Measurements from ENCODE around the gene APOL2.
"Not testable (repeated sequence)": the region's sequence is repeated elsewhere in the genome, so short reads cannot be mapped to it uniquely, and the experiment has no call there.

Gene APOL2

GRCh38 chr22:36220451-36220921 is 18.8 kb downstream of the APOL2 start:
- no peak for DNase-seq

GRCh38 chr22:36218648-36219193 is 20.6 kb downstream of the APOL2 start:
- DNase-seq: no peak

GRCh38 chr22:36215981-36216380 is 23.3 kb downstream of the APOL2 start:
- no peak for DNase-seq

GRCh38 chr22:36213586-36213985 is 25.7 kb downstream of the APOL2 start:
- DNase-seq: no peak

DNA sequence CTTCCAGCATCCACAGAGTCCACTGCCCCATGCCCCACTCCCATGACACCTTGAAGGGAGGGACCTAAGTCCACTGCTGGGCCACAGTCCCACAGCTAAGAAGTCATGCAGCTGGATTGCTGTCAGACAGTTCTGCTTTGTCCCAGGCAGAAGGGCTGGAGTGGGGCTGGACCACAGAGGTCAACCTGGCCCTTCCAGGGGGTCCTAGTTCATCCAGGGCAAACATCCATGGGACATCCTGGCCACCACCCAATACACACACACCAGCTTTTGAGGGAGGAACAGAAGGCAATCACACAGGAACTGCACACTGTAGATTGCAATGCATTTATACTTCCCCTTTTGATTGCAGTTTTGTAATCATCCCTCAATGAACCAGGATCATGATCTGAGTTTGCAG is 26.4 kb downstream of the APOL2 start:
- no peak for DNase-seq

- peak; percentile 64 for DNase-seq
Measured at GRCh38 chr22:36211237-36211861, 28.0 kb downstream of the APOL2 start.

DNA sequence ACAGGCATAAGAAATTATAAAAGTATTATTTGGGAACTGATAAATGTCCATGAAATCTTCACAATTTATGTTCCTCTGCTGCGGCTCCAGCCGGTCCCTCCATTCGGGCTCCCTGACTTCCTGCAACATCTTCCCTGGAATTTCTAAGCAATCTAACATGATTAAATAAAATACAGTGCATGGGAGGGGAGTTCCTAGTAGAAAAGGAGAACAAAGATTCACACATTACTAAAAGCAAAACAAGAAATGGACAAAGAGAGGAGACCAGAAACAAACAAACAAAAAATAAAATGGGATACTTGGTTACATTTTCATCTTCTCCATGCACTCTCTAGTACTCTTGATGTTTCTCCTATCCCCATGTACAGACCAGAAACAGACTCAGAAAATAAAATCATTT is 29.1 kb downstream of the APOL2 start:
- DNase-seq: no peak

DNA sequence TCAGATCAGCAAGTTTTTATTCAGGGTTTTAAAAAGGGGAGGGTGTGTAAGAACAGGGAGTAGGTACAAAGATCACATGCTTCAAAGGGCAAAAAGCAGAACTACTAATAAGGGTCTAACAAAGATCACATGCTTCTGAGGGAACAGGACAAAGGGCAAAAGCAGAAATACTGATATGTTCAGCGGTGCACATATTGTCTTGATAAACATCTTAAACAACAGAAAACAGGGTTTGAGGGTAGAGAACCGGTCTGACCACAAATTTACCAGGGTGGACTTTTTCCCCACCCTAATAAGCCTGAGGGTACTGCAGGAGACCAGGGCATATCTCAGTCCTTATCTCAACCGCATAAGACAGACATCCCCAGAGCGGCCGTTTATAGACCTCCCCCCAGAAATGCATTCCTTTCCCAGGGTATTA is 29.8 kb downstream of the APOL2 start:
- DNase-seq: not testable (repeated sequence)

DNA sequence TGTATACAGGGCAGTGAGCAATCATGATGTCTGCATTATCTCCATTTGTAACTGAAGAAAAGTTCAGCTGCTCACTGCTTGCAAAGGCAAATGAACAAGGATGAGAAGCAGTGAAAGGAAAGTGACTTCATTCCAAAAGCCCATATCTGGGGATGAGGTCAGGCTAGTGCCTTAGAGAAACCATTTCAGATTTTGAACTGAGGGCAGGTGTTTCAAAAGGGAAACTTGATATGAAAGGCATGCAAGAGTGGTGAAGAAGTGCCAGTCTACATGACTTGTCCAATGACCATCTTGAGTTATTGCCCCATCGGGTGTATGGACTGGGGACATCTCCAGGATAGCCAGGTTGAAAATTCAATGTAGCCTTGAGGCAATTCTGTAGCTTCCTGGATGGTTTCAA is 30.4 kb downstream of the APOL2 start:
- no peak for DNase-seq

- no peak for DNase-seq
Measured at GRCh38 chr22:36208162-36208765, 31.1 kb downstream of the APOL2 start.

DNA sequence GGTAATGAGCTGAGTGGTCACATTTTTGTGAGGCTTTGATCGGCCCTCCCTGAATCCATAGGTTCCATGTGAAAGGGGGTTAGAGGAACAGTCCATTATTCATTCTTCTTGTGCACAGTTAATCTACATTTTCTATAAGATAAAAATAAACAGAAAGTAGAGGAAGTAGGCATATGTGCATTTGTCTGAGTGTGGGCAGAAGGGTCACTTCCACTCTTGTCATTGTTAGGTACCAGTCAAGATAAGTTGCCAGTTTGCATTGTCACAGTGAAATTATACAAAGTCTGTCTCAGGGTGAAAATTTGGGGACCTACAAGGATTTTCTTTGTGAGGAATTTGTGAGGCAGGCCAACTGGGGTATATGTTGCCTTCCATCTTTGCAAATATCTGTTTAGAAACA is 33.1 kb downstream of the APOL2 start:
- no peak for DNase-seq

GRCh38 chr22:36205573-36205972 is 33.8 kb downstream of the APOL2 start:
- DNase-seq: not testable (repeated sequence)

DNA sequence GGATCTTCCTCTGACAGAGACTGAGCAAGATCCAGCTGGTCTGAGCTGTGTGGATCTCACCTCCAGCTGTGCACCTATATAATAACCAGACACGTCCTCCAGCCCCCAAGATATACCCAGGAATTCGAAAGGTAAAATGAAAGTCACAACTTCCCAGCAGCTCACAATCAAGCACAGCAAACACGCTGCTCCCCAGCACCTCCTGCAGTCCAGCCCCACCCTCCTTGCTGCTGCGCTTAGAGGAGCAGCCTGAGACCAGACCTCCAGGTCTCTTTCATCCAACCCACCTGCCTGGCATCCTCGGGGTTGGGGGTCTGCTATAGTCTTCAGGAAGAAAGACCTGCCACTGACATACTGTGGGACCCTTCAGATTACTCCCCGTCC is 34.7 kb downstream of the APOL2 start:
- DNase-seq: no peak

DNA sequence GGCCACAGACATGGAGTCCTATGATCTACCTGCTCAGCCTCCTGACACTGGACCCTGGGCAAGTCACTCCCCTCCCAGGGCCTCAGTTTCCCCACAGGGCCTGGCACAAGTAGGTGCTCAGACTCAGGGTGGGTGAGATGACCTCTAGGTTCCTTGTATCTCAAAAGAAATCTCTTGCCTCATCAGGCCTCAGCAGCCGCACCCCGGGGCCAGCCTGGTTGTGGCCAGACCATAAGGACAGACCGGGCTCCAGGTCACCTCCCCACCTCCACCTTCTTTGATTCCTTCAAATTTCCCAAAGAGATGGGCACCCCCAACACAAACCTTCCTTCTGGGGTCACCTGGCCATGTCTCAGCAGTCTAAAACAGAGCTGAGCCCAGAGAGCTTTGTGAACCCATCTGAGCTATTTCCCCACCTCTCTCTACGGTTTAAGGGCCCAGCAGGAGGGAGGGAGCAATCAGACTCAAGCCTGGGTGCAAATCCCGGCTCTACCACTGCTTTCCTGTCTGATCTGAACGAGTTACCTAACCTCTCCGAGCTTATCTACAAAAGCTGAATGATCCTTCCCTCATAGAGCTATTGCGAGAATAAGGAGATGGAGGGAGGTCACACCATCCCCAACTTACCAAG is 35.2 kb downstream of the APOL2 start:
- DNase-seq: no peak

GRCh38 chr22:36203441-36203840 is 35.9 kb downstream of the APOL2 start:
- DNase-seq: not testable (repeated sequence)

- peak; percentile 46 for DNase-seq
Measured at GRCh38 chr22:36202906-36203305, 36.4 kb downstream of the APOL2 start.

GRCh38 chr22:36201630-36202319 is 37.6 kb downstream of the APOL2 start, which contains the start of gene APOL4:
APOL4 (minus strand) TSS chr22:36201809; CDS start chr22:36201734, 75 bp downstream.
- DNase-seq: peak; percentile 92

DNA sequence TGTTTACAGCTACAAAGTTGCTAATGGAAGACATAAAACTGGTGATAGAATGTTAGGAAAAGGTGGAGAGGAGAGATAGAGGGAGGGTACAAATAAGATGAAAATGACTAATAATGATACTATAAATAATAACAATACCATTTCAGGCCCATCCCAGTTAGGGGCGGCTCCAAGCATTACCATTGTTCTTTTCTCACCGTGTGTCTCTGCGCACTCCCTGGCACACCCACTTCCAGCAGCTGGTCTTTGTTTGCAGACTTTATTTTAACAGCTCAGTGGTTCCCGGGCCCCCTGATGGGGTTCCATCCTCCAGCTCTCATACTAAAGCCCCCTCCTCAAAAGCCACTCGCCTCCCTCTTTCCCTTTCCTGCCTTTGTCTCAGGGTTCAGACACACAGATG is 38.3 kb downstream of the APOL2 start:
- not testable (repeated sequence) for DNase-seq

- no peak for DNase-seq
Measured at GRCh38 chr22:36199001-36199551, 40.3 kb downstream of the APOL2 start.

DNA sequence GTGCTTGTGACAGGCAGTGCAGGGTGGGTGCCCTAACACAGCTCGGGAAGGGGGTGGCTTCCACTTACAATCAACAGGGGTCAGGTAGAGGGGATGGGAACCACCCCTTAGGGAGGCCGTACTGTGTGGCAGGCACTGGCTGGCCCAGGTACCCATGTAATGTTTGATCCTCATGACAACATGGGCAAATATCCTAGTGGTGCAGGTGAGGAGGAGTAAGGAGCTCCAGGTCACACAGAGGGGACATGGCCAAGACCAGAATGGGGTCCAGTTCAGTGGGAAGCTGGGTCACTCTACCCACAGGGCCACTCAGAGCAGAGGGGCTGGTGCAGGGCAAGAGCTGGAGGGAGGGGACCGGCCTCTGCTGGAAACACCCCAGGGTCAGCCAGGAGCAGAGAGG is 40.8 kb downstream of the APOL2 start:
- DNase-seq: no peak

DNA sequence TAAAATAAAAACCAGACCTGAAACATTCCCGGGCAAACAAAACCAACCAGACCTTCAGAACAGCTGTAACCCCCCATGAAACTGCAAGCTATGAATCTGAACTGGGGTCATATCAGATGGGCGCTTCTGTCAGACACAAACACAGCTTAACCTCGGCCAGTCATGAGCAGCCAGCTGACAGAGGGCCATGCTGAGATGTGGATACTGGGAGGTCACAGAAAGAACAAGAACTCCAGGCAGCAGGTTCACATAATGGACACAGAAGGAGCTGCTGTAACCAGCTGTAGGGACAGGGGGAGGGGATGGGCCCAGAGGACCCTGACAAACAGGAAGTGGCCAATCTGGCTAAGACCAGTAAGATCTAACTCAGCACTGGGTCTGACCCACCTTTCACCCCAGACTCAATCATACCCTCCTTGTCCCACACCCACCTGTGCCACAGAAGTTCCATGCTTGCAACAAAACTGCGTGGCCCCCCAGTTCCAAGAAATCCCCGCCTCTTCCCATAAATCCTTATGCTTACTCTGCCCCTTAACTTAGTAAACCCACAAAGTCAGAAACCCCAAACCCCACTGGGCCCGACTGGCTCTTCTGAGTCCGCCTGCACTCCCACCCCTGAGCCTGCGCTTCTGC is 41.7 kb downstream of the APOL2 start:
- peak; percentile 57 for DNase-seq

DNA sequence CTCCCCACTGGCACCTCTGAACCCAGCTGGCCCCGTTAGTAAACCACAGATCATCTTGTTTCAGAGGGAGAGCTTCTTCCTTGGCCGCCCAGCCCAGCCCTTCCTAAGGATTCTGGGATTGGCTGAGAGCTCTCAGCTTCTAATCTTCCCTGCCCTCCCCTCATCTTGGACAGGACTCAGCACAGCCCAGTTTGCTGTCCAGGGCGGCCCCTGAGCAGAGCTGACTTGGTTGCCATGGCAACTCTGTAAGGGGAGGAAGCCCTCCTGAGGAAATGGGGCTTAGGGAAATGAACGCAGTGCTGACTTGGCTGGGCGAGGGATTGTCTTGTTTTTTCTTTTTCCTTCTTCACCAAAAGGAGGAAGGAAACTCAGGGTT is 42.3 kb downstream of the APOL2 start:
- DNase-seq: peak; percentile 73
